Measurements from ENCODE around the gene GRK4. TPM values are rescaled to one million over a fixed set of nuclear protein-coding genes. Genes with fewer than 3 reads are reported as not detected.

Gene GRK4
- total and polyA plus RNA-seq, 2 of the 4 experiments (the other 2 are of a cell fraction), result 1.6 to 2.2 TPM

DNA sequence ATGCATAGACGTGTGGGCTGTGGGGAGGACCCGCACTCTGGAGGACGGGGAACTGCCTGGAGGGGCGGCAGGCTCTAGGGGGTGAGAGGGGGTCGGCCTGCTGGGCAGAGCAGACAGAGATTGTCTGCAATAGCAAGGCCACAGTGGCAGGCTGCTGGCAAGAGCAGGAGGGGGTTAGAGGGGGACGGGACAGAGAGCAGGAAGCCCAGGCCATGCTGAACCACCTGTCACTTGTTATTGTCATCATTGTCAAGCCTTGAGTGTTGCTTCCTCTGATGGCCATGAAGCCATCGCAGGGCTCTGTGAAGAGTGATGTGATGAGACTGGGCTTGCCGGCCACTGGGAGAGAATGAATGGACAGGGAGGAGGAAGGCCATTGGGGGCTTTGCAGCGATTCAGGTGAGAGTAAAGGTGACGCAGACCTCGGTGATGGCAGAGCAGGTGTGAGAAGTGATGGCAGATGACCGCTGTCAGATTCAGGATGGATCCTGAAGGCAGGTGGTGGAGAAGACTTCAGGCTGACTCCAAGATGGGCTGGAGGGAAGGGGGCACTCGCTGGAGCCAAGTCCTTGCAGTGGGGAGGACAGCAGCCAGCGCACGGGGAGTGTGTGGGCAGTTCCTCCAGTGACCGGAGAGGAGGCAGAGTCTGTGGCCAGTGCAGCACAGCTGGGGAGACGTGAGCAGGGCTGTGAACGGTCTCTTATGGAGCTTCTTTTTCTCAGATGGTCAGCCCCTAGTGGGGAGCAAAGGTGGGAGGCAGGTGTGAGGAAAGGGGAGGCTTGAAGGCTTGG is 67.4 kb downstream of the GRK4 start:
- H3K4me2 ChIP-seq (ENCODE audit: low read depth, low read length), result no peak overlapping the region
- no peak overlapping the region for H2AK5ac ChIP-seq (ENCODE audit: low read depth, low read length)
- H3K23ac ChIP-seq (ENCODE audit: low read depth, low read length), result no peak overlapping the region
- H2BK15ac ChIP-seq (ENCODE audit: low read depth, low read length), result no peak overlapping the region
- no peak for ATAC-seq (ENCODE audit: low read depth)
- TF ChIP-seq MAZ (IDR thresholded peaks at IDR 0.05; ENCODE audit: borderline replicate concordance, low read depth, low read length), result no peak
- TF ChIP-seq MAFK (IDR thresholded peaks at IDR 0.05; ENCODE audit: low read depth, low read length), result no peak
- TF ChIP-seq, protein P1, sequence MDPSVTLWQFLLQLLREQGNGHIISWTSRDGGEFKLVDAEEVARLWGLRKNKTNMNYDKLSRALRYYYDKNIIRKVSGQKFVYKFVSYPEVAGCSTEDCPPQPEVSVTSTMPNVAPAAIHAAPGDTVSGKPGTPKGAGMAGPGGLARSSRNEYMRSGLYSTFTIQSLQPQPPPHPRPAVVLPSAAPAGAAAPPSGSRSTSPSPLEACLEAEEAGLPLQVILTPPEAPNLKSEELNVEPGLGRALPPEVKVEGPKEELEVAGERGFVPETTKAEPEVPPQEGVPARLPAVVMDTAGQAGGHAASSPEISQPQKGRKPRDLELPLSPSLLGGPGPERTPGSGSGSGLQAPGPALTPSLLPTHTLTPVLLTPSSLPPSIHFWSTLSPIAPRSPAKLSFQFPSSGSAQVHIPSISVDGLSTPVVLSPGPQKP (IDR thresholded peaks at IDR 0.05; ENCODE audit: borderline replicate concordance, low read depth, low read length), result no peak
- TF ChIP-seq, protein P2, sequence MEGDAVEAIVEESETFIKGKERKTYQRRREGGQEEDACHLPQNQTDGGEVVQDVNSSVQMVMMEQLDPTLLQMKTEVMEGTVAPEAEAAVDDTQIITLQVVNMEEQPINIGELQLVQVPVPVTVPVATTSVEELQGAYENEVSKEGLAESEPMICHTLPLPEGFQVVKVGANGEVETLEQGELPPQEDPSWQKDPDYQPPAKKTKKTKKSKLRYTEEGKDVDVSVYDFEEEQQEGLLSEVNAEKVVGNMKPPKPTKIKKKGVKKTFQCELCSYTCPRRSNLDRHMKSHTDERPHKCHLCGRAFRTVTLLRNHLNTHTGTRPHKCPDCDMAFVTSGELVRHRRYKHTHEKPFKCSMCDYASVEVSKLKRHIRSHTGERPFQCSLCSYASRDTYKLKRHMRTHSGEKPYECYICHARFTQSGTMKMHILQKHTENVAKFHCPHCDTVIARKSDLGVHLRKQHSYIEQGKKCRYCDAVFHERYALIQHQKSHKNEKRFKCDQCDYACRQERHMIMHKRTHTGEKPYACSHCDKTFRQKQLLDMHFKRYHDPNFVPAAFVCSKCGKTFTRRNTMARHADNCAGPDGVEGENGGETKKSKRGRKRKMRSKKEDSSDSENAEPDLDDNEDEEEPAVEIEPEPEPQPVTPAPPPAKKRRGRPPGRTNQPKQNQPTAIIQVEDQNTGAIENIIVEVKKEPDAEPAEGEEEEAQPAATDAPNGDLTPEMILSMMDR (conservative IDR thresholded peaks at IDR 0.05; ENCODE audit: low read depth, low read length), result no peak
- TF ChIP-seq MXI1 (IDR thresholded peaks at IDR 0.05; ENCODE audit: borderline replicate concordance, low read depth, low read length), result no peak
- TF ChIP-seq RAD21 (IDR thresholded peaks at IDR 0.05; ENCODE audit: low read length), result no peak
- dilution Hi-C loops (cut with HindIII; ENCODE audit: low sequenced_read_pairs, unreplicated experiment) (no loop called here), intact Hi-C loops (cut with micrococcal nuclease) (loop anchor here (5.0 kb wide), 1 partner anchor 33 kb away; no protein-coding TSS in a partner anchor), in situ Hi-C loops (cut with MboI; ENCODE audit: low sequenced_read_pairs) (loop anchor here (25.0 kb wide), 1 partner anchor 268 kb away; the partner anchor contains the start of gene TNIP2)
- H3K14ac ChIP-seq (replicated peaks; ENCODE audit: low read depth, low read length), result no peak overlapping the region
- H4K8ac ChIP-seq (ENCODE audit: low read depth in 2 of 2, low read length in 2 of 2), result no peak overlapping the region
- WGBS, 2 experiments (ENCODE audit: extremely low coverage in 2 of 2, insufficient read length in 1 of 2), result 65% methylated on average over 12 of the region's 18 CpGs; no CpG with 5 or more reads in 1 of the 2 experiments
- H3K79me1 ChIP-seq (ENCODE audit: low read depth in 1 of 2, low read length in 2 of 2), result no peaks in the 10 kb centered on the region
- POLR2A ChIA-PET (ENCODE audit: unreplicated experiment), result no interaction called here
- H3K18ac ChIP-seq (ENCODE audit: low read depth, low read length), result no peak overlapping the region
- H2BK20ac ChIP-seq (ENCODE audit: low read depth, low read length), result no peak overlapping the region
- H3K9me3 ChIP-seq (ENCODE audit: control insufficient read depth, insufficient read depth, low read length), result no peaks in the 10 kb centered on the region
- no peak overlapping the region for H3K4me3 ChIP-seq (ENCODE audit: insufficient read depth, low read depth, low read length)
- H2AFZ ChIP-seq (replicated peaks; ENCODE audit: low read length, poor library complexity), result peak overlapping the region; percentile 34
- CTCF ChIA-PET, result no interaction called here
- no peak overlapping the region for H4K91ac ChIP-seq (ENCODE audit: insufficient read depth, low read depth, low read length)
- H3K9me1 ChIP-seq (ENCODE audit: insufficient read depth, low read length), result no peaks in the 10 kb centered on the region
- no peaks in the 10 kb centered on the region for H3K4me1 ChIP-seq (ENCODE audit: control insufficient read depth, insufficient read depth, low read length)
- H2BK5ac ChIP-seq (ENCODE audit: low read depth, low read length, poor library complexity, severe bottlenecking), result no peak overlapping the region
- H4K5ac ChIP-seq (ENCODE audit: low read depth, low read length), result no peak overlapping the region
- H3K27me3 ChIP-seq (ENCODE audit: control insufficient read depth, insufficient read depth, low read length), result peaks cover 31% of the 10 kb centered on the region
- H4K20me1 ChIP-seq (ENCODE audit: insufficient read depth, low read length), result no peaks in the 10 kb centered on the region
- H3K56ac ChIP-seq (ENCODE audit: extremely low read depth, insufficient read depth, low read length), result no peak overlapping the region
- H2BK120ac ChIP-seq (ENCODE audit: low read depth, low read length), result no peak overlapping the region
- no peaks in the 10 kb centered on the region for H3K36me3 ChIP-seq (ENCODE audit: control insufficient read depth, insufficient read depth, low read length)
- H3K9ac ChIP-seq (ENCODE audit: low read depth, low read length), result no peak overlapping the region
- no peak for DNase-seq
- no TSS peak for BruUV-seq (replicated peaks)
- H2AK9ac ChIP-seq (replicated peaks; ENCODE audit: low read depth, low read length, poor library complexity), result no peak overlapping the region
- H3K27ac ChIP-seq (ENCODE audit: insufficient read depth, low read length), result no peak overlapping the region
- no peak overlapping the region for H3K4ac ChIP-seq (ENCODE audit: low read depth, low read length)
